ENCODE measurements around the gene RALY.

The RALY gene

GRCh38 chr20:34070859-34071258, 77.1 kb downstream of the RALY start:
- DNase-seq (ENCODE audit: extremely low spot score), result no peak
- TF ChIP-seq CTCF (IDR thresholded peaks at IDR 0.05; ENCODE audit: control extremely low read depth, extremely low read depth, low read depth, missing control alignments), result no peak
- ChIA-PET CTCF (interaction anchor here (1.0 to 5.4 kb wide), 12 partner anchors 9 to 261 kb away, joined by 3 to 25 read pairs (median 8); no protein-coding TSS in a partner anchor), POLR2A (no interaction called here)

DNA sequence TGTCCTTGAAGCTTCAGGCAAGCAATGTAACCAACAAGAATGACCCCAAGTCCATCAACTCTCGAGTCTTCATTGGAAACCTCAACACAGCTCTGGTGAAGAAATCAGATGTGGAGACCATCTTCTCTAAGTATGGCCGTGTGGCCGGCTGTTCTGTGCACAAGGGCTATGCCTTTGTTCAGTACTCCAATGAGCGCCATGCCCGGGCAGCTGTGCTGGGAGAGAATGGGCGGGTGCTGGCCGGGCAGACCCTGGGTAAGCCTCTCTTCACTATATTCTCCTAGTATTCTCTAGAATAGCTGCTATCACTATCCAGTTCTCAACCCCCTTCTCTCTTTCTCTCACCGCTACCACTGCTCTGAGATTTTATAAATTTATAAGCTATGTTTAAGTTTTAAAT, 78.4 kb downstream of the RALY start:
- ChIA-PET CTCF (interaction anchor here (0.9 to 5.4 kb wide), 2 partner anchors 10 to 209 kb away, joined by 4 to 25 read pairs; no protein-coding TSS in a partner anchor), POLR2A (no interaction called here)
- no peak for TF ChIP-seq CTCF (IDR thresholded peaks at IDR 0.05; ENCODE audit: control extremely low read depth, extremely low read depth, low read depth, missing control alignments)
- DNase-seq (ENCODE audit: extremely low spot score), result no peak

DNA sequence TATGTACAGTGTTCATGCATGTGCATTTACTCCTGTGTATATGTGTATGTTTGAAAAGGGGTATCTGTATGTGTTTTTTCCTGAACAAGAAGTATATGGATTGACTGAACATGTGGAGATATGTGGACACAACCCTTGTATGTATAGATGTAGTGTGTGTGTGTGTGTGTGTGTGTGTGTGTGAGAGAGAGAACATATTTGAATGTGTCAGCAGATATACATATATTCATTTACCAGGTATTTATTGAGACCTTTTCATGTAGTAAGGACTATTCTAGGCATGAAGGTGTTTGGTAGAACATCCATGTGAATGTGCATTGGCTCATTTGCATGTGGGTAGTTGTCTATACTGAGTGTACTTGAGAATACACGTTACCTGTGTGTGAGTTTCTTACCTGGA, 79.1 kb downstream of the RALY start:
- ChIA-PET POLR2A (no interaction called here), CTCF (interaction anchor here (0.9 to 5.4 kb wide), 2 partner anchors 9 to 210 kb away, joined by 4 to 25 read pairs; no protein-coding TSS in a partner anchor)
- TF ChIP-seq CTCF (IDR thresholded peaks at IDR 0.05; ENCODE audit: control extremely low read depth, extremely low read depth, low read depth, missing control alignments), result no peak
- DNase-seq (ENCODE audit: extremely low spot score), result no peak

- POLR2A ChIA-PET, result no interaction called here
- no peak for TF ChIP-seq CTCF (IDR thresholded peaks at IDR 0.05; ENCODE audit: control extremely low read depth, extremely low read depth, low read depth, missing control alignments)
- CTCF ChIA-PET, result interaction anchor here (1.0 to 1.4 kb wide), 4 partner anchors 9 to 211 kb away, joined by 3 to 4 read pairs (median 4); no protein-coding TSS in a partner anchor
- DNase-seq (ENCODE audit: extremely low spot score), result no peak
Observed at GRCh38 chr20:34074101-34074760, 80.5 kb downstream of the RALY start.

DNA sequence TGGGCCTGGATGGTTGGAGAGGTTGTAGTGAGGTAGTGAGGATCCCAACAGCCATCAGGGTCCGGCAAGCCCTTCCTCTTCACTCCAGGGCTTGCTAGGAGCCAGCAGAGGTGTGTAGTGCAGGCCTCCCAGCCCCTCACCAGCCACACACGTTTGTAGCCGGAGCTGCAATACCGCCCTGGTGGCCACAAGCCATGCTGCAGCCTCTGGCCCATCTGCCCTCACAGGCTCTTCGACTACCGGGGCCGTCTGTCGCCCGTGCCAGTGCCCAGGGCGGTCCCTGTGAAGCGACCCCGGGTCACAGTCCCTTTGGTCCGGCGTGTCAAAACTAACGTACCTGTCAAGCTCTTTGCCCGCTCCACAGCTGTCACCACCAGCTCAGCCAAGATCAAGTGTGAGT, 81.9 kb downstream of the RALY start:
- no peak for TF ChIP-seq CTCF (IDR thresholded peaks at IDR 0.05; ENCODE audit: control extremely low read depth, extremely low read depth, low read depth, missing control alignments)
- ChIA-PET POLR2A (no interaction called here), CTCF (interaction anchor here (1.2 kb wide), 1 partner anchor 15 kb away, joined by 3 read pairs; no protein-coding TSS in a partner anchor)
- DNase-seq (ENCODE audit: extremely low spot score), result no peak

GRCh38 chr20:34076952-34077351, 83.2 kb downstream of the RALY start:
- ChIA-PET POLR2A (no interaction called here), CTCF (interaction anchor here (1.4 to 5.6 kb wide), 4 partner anchors 8 to 23 kb away, joined by 3 to 23 read pairs (median 8); no protein-coding TSS in a partner anchor)
- no peak for DNase-seq (ENCODE audit: extremely low spot score)
- TF ChIP-seq CTCF (IDR thresholded peaks at IDR 0.05; ENCODE audit: control extremely low read depth, extremely low read depth, low read depth, missing control alignments), result no peak
